C4-2B (cell line): ENCODE data around the gene ATP2B2.

Source experiments
- H3K27ac ChIP-seq: fragments of 450-650 bp; 2 replicates; pipeline ENCODE4 v1.5.1; 2017
- ZFX ChIP-seq: fragments of 450-650 bp; IDR thresholded peaks from 2 replicates; pipeline ENCODE4 v1.6.1; 2017
- TF ChIP-seq, protein P1 (sequence below): fragments of 450-650 bp; conservative IDR thresholded peaks from 2 replicates; pipeline ENCODE4 v1.5.1; 2017; ENCODE audit warnings: mild to moderate bottlenecking

Gene ATP2B2

GRCh38 chr3:10504171-10505049, 976 bp downstream of the ATP2B2 start:
- H3K27ac ChIP-seq: no peak overlapping the region
- TF ChIP-seq, protein P1, sequence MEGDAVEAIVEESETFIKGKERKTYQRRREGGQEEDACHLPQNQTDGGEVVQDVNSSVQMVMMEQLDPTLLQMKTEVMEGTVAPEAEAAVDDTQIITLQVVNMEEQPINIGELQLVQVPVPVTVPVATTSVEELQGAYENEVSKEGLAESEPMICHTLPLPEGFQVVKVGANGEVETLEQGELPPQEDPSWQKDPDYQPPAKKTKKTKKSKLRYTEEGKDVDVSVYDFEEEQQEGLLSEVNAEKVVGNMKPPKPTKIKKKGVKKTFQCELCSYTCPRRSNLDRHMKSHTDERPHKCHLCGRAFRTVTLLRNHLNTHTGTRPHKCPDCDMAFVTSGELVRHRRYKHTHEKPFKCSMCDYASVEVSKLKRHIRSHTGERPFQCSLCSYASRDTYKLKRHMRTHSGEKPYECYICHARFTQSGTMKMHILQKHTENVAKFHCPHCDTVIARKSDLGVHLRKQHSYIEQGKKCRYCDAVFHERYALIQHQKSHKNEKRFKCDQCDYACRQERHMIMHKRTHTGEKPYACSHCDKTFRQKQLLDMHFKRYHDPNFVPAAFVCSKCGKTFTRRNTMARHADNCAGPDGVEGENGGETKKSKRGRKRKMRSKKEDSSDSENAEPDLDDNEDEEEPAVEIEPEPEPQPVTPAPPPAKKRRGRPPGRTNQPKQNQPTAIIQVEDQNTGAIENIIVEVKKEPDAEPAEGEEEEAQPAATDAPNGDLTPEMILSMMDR: no peak
- TF ChIP-seq ZFX: no peak

DNA sequence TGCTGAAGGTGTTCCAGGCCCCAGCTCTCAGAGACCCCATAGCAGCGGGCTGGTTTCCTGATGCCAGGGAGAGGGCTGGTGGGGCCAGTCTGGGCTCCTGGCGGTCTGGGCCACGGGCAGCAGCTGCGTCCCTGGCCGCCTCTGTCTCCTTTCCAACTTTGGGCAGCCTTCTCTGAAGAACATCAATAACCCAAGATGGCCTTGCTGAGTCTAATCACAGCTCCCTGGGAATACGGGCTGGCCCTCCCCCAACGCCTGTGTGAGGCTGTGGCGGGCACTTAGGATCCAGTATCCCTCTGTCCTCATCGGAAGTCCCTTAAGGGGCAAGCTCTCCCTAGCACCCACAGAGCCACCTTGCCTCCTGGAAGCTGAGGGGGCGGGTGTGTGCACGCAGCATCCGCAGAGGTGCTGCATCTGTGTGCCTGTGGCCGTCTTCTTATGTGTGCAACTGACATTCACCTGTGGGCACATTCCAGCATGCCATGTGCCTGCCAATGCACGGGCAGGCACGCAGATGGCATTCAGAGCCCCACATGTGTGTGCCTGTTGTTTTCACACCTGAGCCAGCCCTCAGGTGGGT, 2.1 kb downstream of the ATP2B2 start:
- no peak overlapping the region for H3K27ac ChIP-seq
- TF ChIP-seq ZFX: no peak
- TF ChIP-seq, protein P1: no peak

GRCh38 chr3:10502185-10502880, 3.1 kb downstream of the ATP2B2 start:
- no peak overlapping the region for H3K27ac ChIP-seq
- no peak for TF ChIP-seq ZFX

GRCh38 chr3:10501664-10502052, 3.7 kb downstream of the ATP2B2 start:
- TF ChIP-seq ZFX: no peak
- TF ChIP-seq, protein P1: no peak
- no peak overlapping the region for H3K27ac ChIP-seq

DNA sequence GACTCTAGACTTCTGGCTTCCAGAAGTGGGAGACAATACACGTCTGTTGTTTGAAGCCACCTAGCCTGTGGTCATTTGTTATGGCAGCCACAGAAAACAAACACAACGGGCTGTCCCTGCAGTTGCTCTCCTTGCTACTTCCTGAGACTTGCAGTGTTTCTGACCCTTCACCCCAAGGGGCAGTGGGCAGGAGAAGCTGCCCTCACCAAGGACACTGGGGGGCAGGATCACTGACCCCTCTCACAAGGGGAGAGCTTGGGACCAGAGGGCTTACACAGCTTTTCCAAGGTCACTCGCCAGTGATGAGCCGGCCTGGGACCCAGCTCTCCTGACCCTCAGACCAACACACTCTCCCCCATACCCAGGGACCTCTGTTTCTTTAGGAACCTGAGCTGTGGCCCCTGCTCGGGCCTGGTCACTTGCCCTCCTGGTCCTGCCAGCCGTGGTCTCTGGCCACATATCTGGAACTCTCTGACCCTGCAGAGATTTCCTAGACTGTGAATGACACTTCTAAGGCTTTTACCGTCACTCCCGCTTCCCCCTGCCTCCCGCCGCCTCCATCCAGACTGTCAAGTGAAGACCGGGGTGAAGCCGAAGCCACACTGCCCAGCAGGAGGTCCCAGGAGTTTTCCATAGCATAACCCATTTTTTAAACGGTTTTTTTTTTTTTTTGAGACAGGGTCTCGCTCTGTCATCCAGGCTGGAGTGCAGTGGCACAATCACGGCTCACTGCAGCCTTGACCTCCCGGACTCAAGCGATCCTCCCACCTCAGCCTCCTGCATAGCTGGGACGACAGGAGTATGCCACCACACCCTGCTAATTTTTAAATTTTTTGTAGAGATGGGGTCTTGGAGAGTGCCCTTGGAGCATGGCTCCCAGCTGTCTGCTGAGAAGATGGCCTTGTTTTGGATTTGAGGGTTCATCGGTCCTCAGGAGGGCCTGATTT, 4.4 kb downstream of the ATP2B2 start:
- H3K27ac ChIP-seq: no peak overlapping the region
- no peak for TF ChIP-seq ZFX
- TF ChIP-seq, protein P1: no peak

DNA sequence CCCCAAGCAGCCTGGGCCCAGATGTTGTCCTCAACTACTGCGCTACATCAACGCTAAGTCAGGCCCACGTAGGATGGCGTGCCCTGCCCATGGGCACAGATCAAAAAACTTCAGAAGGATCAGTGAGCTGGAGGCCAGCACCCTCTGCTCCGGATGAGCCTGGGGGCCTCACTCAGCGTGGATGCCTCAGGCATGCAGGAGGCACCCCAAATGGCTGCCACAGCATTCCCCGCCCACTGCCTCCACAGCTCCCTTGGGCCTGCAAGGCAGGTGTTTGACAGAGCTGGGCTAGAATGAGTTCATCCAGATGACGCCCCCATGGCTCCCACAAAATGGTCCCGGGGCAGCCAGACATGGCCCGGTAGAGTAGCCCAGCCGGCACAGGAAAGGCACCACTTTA, 7.1 kb downstream of the ATP2B2 start:
- TF ChIP-seq, protein P1: no peak
- TF ChIP-seq ZFX: no peak
- no peak overlapping the region for H3K27ac ChIP-seq

GRCh38 chr3:10497439-10497838, 7.9 kb downstream of the ATP2B2 start:
- no peak overlapping the region for H3K27ac ChIP-seq
- TF ChIP-seq, protein P1: no peak
- no peak for TF ChIP-seq ZFX
